Posterior cingulate gyrus (tissue), 11 donors: ENCODE data around the gene KHSRP.
A peak's percentile ranks its signal among the peaks of the same experiment; 100 is the strongest.

Source experiments
- DNase-seq, 10 donors: peaks; one replicate each; pipeline versions ENCODE4 v3.0.0 to v3.0.0-alpha.2; 2020 to 2021; ENCODE audit warnings: mixed read lengths in 3 of 10
- intact Hi-C: fragments of 100-400 bp; cut with DNase I; formaldehyde crosslinking; loops from one replicate; pipeline ENCODE4 v1.15.1; 2023

KHSRP gene

DNA sequence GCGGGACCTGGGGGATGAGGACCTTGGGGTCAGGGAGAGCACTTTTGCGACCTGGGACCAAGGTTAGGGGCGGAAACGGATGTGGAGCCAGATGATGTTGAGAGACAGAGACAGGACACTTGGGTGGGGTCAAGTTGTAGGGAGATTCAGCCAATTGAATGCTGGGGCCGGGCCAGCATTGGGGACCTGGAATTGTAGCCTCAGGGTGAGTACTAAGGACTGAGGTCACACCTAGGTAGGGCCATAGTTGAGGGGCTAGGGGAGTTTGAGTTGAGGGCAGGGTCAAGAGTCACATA is 50.9 kb downstream of the KHSRP start:
- intact Hi-C loops: no loop called here
- peak in 1 of 10 donors; percentile 41 for DNase-seq

DNA sequence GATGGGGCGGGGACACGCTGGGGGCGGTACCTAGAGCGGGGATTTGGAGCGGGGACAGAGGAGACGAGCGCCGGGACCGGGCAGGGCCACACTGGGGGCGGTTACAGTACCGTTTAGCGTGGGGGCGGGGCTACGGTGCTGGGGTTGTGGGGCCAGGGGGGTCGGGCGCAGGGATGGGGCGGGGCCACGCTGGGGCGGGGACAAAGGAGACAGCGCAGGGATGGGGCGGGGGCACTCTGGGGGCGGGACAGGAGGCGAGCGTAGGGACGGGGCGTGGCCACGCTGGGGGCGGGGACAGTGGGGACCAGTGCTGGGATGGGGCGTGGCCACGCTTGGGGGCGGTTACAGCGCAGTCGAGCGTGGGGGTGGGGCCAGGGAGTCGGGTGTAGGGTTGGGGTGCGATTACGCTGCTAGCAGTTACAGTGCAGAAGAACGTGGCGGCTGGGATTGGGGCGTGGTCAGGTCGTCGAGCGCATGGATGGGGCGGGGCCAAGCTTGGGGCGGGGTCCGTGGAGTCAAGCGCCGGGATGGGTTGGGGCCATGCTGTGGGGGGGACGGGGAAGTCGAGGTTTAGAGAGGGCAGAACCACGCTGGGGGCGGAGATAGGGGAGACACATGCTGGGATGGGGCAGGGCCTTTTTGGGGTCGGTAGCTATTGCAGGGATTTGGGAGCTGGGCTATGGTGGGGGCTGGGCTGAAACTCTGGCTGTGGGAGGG is 51.4 kb downstream of the KHSRP start:
- intact Hi-C loops: no loop called here
- DNase-seq: peak; percentile 96 to 100 (median 98)

DNA sequence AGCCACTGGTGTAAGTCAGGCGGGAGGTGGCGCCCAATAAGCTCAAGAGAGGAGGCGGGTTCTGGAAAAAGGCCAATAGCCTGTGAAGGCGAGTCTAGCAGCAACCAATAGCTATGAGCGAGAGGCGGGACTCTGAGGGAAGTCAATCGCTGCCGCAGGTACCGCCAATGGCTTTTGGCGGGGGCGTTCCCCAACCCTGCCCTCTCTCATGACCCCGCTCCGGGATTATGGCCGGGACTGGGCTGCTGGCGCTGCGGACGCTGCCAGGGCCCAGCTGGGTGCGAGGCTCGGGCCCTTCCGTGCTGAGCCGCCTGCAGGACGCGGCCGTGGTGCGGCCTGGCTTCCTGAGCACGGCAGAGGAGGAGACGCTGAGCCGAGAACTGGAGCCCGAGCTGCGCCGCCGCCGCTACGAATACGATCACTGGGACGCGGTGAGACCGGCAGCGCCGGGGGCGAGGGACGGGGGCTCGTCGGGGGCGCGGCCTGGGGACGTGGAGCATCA is 52.0 kb downstream of the KHSRP start, which contains the start of gene ALKBH7:
Gene ALKBH7, plus strand, starts transcription at position 201 of the 502 bp plus-strand sequence. Its CDS starts 27 bp downstream, at position 228.
- DNase-seq: peak; percentile 95 to 100 (median 98)
- intact Hi-C loops: no loop called here

DNA sequence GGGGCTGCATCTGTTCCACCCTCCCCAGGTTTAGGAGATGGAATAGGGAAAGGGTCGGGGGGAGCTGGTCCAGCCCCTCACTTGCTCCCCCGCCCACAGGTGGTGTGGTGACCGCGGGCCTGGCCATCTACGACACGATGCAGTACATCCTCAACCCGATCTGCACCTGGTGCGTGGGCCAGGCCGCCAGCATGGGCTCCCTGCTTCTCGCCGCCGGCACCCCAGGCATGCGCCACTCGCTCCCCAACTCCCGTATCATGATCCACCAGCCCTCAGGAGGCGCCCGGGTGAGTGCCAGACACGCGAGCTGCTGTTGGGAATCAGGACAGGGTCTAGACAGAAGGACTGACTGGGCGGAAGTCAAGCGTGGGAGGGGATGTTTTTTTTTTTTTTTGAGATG is 60.3 kb downstream of the KHSRP start:
- intact Hi-C loops: loop anchor here (5.0 to 10.0 kb wide), 2 partner anchors 82 to 140 kb away; partner anchors contain the start of gene TUBB4A
- peak in 1 of 10 donors; percentile 50 for DNase-seq
